NCI-H345 (cell line): ENCODE measurements around the gene TMEM132D.
A peak's percentile ranks its signal among the peaks of the same experiment; 100 is the strongest.

Experiments used
- DNase-seq: peaks from one replicate; lab custom pipeline; 2025; lab: John Stamatoyannopoulos, UW

Gene TMEM132D

DNA sequence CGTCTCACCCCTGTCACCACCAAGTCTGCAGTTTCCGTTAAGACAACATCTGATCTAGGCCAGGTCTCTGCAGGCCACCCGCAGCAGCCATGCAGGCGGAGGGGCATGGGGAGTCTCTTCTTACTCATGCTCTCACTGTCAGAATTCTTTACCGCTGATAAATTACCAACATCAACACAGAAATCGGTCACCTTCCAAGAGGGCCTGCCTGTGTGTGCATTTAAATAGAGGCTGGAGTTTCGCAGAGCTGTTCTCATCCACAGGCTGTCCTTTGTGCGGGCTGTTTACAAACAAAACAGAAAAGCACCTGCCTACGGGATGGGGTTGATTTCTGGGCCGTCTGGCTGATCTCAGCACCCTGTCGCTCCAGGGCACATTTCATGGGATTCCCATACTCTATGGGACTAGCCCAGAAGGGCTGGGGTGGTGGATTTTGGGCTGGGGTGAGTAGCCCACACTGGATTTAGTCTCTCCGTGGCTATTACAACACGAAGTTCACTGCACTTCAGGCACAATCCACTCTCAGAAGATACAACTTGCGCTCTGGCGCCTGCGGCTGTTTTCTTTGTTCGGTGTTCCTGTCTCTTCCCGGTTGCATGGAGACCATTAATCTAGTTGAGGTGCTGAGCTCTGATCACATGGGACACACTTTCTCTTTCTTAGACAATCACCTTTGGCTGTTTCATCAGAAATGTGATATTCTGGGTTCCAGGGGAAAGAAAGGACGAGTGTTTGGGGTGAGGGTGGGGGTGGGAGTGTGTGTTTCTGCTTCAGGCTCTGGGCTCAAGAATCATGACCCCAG lies 719.5 kb downstream of the TMEM132D start:
- peak; percentile 50 for DNase-seq

DNA sequence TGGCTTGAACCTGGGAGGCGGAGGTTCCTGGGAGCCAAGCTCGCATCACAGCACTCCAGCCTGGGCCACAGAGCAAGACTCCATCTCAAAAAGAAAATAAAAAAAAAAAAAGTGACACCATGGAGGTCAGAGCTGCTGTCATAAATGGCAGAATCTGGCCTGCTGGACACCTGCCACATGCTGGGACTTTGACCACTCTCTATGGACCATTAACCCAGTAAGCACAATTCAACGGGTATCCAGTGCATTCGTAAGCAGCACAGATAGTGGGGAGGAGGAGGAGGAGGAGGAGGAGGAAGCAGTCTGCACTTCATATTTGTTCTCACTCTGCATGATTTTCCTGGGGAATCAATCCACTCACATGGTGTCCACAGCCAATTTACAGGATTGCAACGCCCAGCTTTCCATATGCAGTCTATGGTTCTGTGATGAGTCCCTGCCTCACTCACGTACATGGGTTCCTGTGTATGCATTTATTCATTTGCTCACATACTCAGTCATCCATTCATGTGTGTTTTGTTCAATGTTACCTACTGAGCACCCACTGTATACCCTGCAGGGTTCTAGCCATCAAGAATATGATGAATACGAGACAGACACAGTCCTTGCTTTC lies 723.8 kb downstream of the TMEM132D start:
- DNase-seq, result no peak

DNA sequence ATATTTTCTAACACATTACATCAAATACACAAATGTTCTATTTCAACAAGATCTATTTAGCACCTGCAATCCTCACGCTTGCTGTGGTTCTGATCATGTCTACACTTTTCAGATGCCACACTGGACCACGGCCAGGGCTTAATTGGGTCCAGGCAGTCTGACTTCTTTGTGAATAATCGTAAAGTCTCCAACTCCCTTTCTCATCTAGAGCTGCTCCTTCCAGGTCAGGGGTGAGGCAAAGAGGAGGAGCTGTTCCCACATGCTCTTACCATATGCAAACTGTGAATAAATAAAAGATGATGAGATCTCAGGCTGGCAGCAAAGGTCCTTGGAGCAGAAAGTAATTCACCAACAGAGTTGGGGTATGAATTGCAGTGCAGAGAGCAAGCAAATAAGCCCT lies 733.9 kb downstream of the TMEM132D start:
- DNase-seq, result no peak

DNA sequence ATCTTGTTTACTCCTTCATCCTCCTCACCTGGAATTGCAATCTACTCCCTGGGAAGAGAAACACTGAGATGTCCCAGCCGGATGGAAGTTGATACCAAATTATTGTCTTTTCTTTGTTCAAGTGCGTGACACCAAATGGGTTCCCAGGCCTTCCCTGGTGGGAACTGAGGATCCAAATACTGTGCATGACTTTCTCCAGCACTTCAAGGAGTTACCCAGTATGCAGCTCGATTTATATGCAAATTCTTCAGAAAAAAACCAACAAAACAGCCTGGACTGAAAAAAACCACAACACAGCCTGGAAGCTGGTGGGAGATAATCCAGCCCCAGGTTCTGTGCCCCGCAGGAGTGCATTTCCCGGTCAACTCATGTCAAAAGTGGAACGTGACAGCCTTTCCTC lies 740.0 kb downstream of the TMEM132D start:
- no peak for DNase-seq

DNA sequence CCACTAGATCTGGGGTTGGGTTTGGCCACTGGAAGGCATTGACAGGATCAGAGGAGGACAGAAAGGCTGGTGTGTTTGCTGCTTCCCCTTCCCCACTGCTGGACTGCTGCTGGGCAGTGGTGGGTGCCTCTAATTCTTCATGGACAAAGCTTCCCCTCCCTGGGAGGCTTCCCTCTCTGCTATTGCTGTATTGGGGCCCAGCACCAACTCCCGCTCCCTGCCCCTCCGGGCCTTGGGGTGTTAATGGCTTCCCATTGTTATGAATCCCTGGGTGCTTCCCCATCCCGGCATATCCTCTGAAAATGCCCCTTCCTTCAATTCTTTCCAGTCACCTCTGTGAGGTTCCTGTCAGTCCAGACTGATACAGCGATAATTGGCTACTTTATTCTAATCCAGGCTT lies 740.4 kb downstream of the TMEM132D start:
- no peak for DNase-seq

DNA sequence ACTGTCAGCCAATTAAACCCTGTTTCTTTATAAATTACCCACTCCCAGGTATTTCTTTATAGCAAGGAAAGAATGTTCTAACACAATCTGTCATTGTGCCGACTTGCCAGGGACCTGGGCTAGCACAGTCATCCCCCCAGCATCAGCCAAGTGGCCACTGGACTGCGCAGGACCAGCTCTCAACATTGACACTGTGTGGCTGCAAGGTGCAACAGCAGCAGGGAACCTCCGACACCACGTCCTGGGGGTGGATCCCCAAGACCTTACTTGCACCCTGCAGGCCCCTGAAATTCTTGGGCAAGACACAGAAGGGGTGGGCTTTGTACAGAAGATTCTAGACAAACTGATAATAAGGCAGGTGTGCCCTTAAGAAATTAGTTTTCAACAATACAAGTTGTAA lies 741.0 kb downstream of the TMEM132D start:
- no peak for DNase-seq

DNA sequence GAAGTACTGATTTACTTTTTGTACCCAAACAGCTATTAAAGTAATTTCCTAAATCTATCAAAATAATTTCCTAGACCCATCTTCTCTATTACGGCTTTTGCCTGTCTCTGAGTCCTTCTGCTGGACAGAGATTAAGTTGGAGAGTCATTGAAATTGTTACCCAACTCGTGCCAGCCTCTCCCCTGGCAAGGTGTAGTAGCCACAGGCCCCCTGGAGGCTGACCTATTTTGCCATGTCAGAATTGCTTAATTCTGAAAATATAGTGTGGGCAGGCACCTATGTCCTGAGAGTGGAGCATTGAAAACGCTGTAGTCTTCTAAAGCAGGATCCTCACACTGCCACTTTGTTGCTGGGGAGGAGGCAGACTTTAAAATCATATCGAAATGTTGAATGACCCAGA lies 742.3 kb downstream of the TMEM132D start:
- DNase-seq, result no peak

DNA sequence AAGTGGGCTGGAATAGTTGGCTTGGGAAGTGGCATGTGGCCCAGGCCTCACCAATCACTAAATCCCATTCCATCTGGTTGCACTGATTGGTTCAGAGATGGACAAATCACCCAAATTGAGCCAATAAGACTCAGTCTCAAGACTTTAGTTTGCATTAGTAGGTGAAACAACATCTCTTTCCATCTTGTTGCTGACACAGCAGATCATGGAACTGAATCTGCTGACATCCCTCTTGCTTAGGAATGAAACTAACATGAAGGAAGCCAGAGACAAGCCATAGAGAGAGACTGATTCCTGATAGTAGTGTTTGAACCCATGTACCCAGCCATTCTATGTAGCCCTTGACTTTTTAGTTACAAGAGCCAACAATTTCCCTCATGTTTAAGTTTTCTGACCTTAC lies 743.5 kb downstream of the TMEM132D start:
- no peak for DNase-seq

DNA sequence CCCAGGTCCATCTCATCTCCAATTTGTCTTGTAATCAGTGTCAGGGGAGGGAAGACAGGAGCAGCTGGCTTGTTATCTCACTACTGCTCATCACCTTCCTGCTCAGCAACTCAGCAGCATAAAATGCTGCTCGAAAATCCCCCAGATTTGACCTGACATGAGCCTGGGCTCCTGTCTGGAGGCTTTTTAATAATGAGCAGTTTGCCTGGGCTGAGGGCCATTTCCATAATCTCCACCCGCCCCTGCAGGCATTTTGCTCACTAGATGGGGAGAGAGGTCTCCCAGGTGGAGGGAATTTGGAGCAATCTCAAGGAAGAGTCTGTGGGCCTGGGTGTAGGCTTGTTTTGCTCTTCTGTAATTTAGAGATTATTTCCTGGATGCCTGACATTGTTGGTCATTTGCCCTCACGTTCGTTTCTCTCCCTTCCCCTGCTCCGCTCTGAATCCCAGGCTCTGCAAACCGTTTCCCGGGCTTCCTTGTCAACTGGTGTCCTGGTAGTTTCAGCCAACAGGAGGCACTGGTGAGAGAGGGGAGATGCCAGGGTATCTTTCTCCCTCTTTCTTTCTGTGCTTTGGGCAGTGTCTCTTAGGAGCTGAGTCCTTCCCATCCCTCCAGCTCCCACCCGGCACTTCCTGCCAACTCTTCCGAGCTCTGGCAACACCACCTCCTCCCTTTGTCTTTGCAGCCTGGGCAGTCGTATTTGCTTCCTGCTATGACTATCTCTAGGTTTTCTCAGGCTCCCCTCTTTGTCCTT lies 751.3 kb downstream of the TMEM132D start:
- no peak for DNase-seq

DNA sequence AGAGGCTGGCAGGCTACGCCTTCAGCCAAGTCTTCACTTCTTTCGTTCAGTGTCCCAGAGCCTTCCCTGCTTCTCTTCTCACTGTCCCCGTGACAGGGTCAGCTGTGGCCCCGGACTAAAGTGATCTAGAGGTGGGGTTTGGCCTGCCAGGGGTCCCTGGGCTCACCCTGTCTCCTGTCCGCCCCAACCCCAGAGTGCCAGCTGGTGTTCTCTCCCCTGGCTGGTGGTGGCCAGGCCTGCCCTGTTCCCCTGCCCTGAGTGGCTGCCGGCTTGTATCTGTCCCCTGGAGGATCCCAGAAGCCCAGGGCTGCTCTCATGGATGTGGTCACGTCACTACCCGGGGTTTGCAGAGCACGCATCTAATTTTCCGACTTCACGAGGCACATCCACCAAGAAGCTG lies 753.1 kb downstream of the TMEM132D start:
- DNase-seq, result no peak

DNA sequence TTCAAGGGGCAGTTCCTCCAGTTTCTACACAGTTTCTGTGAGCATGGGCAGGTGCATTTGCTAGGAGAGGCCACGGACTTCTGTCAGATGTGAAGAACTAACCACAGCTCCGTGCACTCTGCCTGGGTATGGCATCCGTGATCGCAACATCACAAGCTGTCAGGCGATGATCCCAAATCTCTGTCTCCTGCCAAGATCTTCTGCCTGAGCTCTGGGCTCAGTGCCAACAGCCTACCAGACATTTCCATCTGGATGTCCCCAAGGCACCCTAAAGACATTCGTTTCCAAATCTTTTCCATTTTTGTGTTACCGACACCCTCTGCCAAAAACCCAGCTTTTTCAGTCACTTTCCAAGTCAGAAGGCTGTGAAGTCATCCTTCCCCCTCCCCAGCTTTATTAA lies 758.4 kb downstream of the TMEM132D start:
- DNase-seq, result peak; percentile 16

DNA sequence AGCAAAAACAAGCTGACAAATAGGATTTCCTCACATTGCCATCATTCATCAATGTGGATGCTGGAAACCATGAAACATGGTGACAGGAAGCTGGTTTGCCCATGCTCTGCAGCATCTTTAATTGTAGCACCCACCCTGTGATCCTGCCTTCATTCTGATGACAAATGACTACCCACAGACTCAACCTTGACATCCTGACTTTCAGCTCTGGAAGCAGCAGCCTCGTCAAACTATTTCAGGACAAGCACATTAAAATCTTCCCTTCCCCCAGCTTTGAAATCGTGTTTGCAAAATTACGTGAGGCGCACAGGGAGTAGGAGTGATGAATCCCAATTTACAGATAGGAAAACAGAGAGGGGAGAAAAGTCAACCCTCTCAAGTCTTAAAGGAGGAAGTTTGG lies 765.0 kb downstream of the TMEM132D start:
- DNase-seq, result no peak

DNA sequence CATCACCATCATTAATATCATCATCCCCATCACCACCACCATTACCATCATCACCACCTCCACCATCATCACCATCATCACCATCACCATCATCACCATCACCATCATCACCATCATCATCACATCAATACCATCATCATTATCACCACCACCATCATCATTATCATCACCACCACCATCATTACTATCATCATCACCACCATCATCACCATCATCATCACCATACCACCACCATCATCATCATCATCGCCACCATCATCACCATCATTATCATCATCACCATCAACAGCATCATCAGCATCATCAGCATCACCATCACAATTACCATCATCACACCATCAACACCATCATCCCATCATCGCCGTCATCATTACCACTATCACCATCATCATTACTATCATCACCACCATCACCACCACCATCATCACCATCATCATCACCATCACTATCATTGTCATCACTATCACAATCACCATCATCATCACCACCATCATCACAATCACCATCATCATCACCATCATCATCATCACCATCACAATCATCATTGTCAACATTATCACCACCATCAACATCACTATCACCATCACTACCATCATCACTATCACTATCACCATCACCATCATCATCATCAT lies 767.0 kb downstream of the TMEM132D start:
- no peak for DNase-seq

DNA sequence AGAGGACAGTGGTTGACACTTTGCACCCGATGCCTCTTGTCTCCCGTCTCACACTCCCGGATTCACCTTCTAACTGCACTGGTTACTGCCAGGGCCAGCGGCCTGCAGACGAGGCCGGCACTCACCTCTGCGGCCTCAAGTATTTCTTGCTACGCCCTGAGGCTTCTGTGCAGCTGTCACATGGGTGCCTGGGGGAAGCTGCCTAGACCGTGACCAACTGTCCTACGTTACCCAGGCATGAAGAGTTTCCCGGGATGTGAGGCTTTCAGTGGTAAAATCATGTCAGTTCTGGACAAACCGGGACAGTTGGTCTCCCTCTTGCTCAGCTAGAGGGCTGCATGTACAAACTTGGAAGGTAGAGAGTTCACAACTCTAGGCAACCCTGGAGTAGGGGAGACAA lies 776.1 kb downstream of the TMEM132D start:
- peak; percentile 61 for DNase-seq

DNA sequence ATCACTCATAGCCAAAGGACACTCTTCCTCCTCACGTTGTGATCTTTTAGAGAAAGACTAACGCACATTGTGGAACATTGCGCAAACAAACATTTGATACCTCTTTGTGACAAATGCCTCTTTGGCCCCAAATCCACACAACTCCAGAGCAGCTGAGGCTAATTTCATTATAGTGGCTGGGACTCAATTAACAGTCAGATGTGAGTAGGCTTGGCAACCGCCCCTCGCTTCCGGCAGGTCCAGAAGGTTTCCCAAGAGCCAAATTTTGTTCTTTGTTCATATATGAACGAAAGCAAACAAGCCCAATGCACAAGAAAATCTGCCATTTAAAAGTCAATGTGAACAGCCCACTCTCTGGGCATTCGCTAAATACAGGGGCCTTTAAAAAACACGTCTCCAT lies 776.6 kb downstream of the TMEM132D start:
- DNase-seq, result peak; percentile 76

DNA sequence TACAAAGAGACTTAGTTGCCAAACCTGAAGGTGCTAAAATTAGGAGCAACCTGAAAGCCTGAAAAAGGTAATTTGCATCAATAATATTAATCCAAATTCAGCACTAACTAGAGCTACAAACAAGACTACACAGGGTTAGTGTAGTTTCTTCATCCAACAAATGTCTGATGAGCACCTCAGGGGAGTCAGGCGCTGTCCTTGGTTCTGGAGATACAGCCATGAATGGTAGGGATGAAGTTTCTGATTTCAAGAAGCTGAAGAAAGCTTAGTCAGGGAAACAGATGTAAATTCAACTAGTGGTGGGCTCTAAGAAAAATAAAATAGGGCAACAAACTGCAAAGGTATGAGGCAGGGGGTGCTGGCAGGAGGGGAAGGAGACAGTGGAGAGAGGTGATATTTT lies 784.3 kb downstream of the TMEM132D start:
- DNase-seq, result no peak

DNA sequence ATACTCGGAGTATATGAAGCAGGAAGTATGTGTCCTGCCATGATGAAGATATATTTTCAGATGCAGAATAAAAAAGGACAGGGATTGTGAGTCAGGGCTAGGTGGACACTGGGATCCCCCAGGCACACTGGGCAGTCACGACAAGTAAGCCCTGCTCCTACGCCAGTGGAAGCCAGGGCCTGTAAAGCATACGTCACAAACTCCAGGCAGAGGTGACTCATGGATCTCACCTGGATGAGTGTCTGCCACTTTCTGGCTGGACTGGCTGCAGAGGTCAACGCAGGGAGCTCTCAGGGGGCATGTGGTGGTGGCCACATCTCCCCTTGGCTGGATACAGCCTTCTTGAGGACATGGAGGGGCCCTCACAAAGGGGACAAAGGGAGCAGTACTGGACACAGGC lies 788.3 kb downstream of the TMEM132D start:
- no peak for DNase-seq

DNA sequence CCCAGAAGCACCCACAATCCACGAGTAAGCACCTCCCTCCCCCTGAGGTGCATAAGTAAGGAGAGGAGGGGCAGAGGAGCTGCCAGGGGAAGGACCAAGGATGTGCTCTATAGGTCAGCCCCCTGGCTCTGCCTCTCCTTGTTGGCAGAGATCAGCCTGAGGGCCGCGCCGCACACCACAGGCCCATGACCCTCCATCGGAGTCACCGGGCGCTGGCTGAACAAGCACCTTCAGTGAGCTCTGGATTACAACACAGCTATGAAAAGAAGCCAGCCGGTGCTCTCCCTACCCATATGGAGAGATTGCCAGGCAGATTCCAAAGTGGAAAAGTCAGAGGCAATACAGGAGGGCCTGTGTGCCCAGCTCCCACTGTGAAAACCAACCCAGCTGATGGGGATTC lies 793.2 kb downstream of the TMEM132D start:
- DNase-seq, result no peak

DNA sequence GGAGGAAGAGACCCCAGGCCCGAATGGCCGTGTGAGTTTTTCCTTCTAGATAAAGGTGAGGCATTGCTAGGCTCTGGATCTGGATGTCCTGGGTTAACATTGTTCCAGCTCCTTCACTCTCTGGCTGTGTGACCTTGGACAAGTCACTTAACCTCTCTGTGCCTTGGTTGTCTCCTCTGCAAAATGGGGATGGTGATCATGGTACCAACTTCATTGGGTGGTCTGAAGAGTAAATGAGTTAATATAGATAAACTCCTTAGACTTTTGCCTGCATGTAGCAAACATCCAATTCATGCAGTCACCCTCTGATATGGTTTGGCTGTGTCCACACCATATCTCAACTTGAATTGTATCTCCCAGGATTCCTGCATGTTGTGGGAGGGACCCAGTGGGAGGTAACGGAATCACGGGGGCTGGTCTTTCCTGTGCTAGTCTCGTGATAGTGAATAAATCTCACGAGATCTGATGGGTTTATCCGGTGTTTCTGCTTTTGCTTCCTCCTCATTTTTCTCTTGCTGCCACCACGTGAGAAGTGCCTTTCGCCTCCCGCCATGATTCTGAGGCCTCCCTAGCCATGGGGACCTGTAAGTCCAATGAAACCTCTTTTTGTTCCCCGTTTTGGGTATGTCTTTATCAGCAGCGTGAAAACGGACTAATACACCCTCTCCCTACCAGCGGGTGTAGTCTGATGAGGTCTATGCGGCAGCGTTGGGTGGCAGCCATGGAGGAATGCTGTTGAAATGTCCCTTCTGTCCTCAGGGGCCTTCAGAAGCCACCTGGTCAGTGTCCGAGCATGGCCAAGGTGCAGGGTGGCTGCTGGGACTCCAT lies 794.4 kb downstream of the TMEM132D start:
- no peak for DNase-seq

DNA sequence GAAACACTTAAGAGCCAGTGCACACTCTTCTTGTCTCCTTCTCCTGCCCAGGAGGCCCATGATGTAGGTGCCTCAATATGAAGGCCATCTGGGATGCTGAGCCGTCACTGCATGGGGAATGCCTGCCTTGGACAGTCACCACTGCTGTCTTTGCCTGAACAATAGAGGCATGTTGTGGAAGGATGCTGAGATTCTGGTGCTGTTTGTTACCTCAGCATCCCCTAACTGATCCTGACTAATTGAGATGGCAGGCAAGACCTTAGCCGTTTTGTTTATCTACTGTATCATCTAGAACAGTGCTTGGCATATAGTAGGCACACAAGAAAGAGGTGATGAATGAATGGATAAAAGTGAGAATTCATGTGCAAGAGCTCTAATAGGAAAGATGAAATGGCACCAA lies 797.1 kb downstream of the TMEM132D start:
- DNase-seq, result no peak

DNA sequence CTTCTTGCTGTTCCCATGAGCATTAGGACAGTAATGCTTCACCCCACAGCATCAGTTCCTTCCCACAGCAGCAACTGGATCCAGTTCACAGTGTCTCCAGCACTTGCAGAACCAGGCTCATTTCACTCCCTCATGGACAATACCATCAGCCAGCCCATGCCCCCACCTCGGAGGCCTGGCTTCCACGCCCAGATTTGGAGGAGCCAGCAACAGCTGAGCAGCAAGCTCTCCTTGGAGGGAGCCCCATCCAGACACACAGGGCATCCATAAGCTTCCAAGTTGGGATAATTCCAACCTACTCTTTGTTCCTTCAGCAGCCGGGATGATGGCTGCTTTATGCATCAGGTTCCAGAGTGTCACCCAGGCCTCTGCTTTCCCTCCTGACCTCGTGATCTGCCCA lies 800.6 kb downstream of the TMEM132D start:
- DNase-seq, result no peak

DNA sequence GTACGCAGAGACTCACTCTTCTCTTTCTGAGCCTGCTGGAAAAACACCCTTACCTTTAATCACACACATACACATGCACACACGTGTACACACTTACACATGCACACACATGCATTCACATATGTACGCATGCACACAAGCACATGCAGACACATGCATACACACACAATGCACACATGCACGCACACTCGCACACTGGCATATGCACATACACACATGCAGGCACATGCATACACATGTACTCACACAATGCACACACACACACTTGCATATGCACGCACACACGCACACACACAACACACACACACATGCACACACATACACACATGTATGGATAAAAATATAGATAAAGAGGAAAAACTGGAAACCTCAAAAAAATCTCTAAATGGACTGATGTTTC lies 801.6 kb downstream of the TMEM132D start:
- DNase-seq, result no peak
